ENCODE results near the gene PGBD2.

- TF ChIP-seq, protein P1, sequence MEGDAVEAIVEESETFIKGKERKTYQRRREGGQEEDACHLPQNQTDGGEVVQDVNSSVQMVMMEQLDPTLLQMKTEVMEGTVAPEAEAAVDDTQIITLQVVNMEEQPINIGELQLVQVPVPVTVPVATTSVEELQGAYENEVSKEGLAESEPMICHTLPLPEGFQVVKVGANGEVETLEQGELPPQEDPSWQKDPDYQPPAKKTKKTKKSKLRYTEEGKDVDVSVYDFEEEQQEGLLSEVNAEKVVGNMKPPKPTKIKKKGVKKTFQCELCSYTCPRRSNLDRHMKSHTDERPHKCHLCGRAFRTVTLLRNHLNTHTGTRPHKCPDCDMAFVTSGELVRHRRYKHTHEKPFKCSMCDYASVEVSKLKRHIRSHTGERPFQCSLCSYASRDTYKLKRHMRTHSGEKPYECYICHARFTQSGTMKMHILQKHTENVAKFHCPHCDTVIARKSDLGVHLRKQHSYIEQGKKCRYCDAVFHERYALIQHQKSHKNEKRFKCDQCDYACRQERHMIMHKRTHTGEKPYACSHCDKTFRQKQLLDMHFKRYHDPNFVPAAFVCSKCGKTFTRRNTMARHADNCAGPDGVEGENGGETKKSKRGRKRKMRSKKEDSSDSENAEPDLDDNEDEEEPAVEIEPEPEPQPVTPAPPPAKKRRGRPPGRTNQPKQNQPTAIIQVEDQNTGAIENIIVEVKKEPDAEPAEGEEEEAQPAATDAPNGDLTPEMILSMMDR (IDR thresholded peaks at IDR 0.05) = no peak
- no peak for TF ChIP-seq POLR2A (IDR thresholded peaks at IDR 0.05)
Observed at GRCh38 chr1:248871837-248872401, 34.1 kb upstream of the PGBD2 start.
